HEK293T (cell line): ENCODE results near the gene DDX6.
"Not testable (repeated sequence)": the region's sequence is repeated elsewhere in the genome, so short reads cannot be mapped to it uniquely, and the experiment has no call there.

Experiments
- ARNT ChIP-seq: fragments of 450-650 bp; IDR thresholded peaks from 2 replicates; pipeline ENCODE4 v1.6.1; 2017; ENCODE audit warnings: mild to moderate bottlenecking
- BHLHE40 ChIP-seq: fragments of 450-650 bp; IDR thresholded peaks from 2 replicates; pipeline ENCODE4 v1.6.1; 2016; ENCODE audit warnings: mild to moderate bottlenecking, moderate library complexity, borderline replicate concordance
- FOXA1 ChIP-seq: fragments of 450-650 bp; IDR thresholded peaks from 2 replicates; pipeline ENCODE4 v1.6.1; 2016; ENCODE audit warnings: mild to moderate bottlenecking
- FOXM1 ChIP-seq: fragments of 450-650 bp; IDR thresholded peaks from 2 replicates; pipeline ENCODE4 v1.6.1; 2017; ENCODE audit warnings: mild to moderate bottlenecking, borderline replicate concordance
- HDGF ChIP-seq: fragments of 450-650 bp; IDR thresholded peaks from 2 replicates; pipeline ENCODE4 v1.6.1; 2017; ENCODE audit warnings: antibody characterized with exemption, borderline replicate concordance
- LEF1 ChIP-seq: fragments of 450-650 bp; IDR thresholded peaks from 2 replicates; pipeline ENCODE4 v1.6.1; 2017; ENCODE audit warnings: mild to moderate bottlenecking, borderline replicate concordance
- NFRKB ChIP-seq: fragments of 450-650 bp; IDR thresholded peaks from 2 replicates; pipeline ENCODE4 v1.6.1; 2016; ENCODE audit warnings: mild to moderate bottlenecking, moderate library complexity
- SP1 ChIP-seq: fragments of 450-650 bp; IDR thresholded peaks from 2 replicates; pipeline ENCODE4 v1.6.1; 2017
- SUZ12 ChIP-seq: fragments of 450-650 bp; IDR thresholded peaks from 2 replicates; pipeline ENCODE4 v1.6.1; 2016; ENCODE audit warnings: mild to moderate bottlenecking
- TARDBP ChIP-seq: fragments of 450-650 bp; IDR thresholded peaks from 2 replicates; pipeline ENCODE4 v1.6.1; 2016
- ZNF384 ChIP-seq: fragments of 450-650 bp; IDR thresholded peaks from 2 replicates; pipeline ENCODE4 v1.6.1; 2016
- TF ChIP-seq, protein P1 (sequence below): fragments of 450-650 bp; IDR thresholded peaks from 2 replicates; pipeline ENCODE4 v1.6.1; 2016

DNA sequence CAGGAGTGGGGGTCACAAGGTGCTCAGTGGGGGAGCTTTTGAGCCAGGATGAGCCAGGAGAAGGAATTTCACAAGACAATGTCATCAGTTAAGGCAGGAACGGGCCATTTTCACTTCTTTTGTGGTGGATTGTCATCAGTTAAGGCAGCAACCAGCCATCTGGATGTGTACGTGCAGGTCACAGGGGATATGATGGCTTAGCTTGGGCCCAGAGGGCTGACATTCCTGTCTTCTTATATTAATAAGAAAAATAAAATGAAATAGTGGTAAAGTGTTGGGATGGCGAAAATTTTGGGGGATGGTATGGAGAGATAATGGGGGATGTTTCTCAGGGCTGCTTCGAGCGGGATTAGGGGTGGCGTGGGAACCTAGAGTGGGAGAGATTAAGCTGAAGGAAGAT lies 73.7 kb downstream of the DDX6 start:
- TF ChIP-seq TARDBP, NFRKB, SP1, HDGF, LEF1, SUZ12, ZNF384, FOXM1, FOXA1, ARNT, BHLHE40: not testable (repeated sequence)
- TF ChIP-seq, protein P1, sequence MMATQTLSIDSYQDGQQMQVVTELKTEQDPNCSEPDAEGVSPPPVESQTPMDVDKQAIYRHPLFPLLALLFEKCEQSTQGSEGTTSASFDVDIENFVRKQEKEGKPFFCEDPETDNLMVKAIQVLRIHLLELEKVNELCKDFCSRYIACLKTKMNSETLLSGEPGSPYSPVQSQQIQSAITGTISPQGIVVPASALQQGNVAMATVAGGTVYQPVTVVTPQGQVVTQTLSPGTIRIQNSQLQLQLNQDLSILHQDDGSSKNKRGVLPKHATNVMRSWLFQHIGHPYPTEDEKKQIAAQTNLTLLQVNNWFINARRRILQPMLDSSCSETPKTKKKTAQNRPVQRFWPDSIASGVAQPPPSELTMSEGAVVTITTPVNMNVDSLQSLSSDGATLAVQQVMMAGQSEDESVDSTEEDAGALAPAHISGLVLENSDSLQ: not testable (repeated sequence)
